GM12878 (cell line): ENCODE measurements around the gene SHF. TPM values are rescaled to one million over a fixed set of nuclear protein-coding genes. Genes with fewer than 3 reads are reported as not detected.

Experiments used
- CBX5 ChIP-seq: sonication (generic); IDR thresholded peaks from 2 replicates; pipeline ENCODE4 v1.6.1; 2016; ENCODE audit warnings: low read depth, moderate library complexity, mild to moderate bottlenecking, inconsistent platforms
- CHD4 ChIP-seq: fragments of 200-600 bp; sonication (generic); IDR thresholded peaks from 2 replicates; pipeline ENCODE4 v1.6.1; 2016; ENCODE audit warnings: mild to moderate bottlenecking
- CREM ChIP-seq: IDR thresholded peaks from 2 replicates; pipeline ENCODE4 v1.6.1; 2014; ENCODE audit warnings: antibody characterized with exemption, low read depth
- FOXK2 ChIP-seq: fragments of 450-650 bp; IDR thresholded peaks from 2 replicates; pipeline ENCODE4 v1.6.1; 2017; ENCODE audit warnings: mild to moderate bottlenecking, moderate library complexity
- KLF5 ChIP-seq: fragments of 450-650 bp; IDR thresholded peaks from 2 replicates; pipeline ENCODE4 v1.6.1; 2014; ENCODE audit warnings: mild to moderate bottlenecking; ENCODE audit not compliant: partially characterized antibody
- LARP7 ChIP-seq: fragments of 450-650 bp; IDR thresholded peaks from 2 replicates; pipeline ENCODE4 v1.6.1; 2017; ENCODE audit warnings: mild to moderate bottlenecking
- NFYB ChIP-seq: IDR thresholded peaks from 2 replicates; pipeline ENCODE4 v1.6.1; 2011; ENCODE audit warnings: low read depth, mild to moderate bottlenecking, low read length, improper control_type of control experiment, moderate library complexity; ENCODE audit not compliant: insufficient read depth
- NR2C1 ChIP-seq: fragments of 450-650 bp; IDR thresholded peaks from 2 replicates; pipeline ENCODE4 v1.6.1; 2017; ENCODE audit warnings: antibody characterized with exemption, mild to moderate bottlenecking, moderate library complexity
- RFX5 ChIP-seq: IDR thresholded peaks from 2 replicates; pipeline ENCODE4 v1.6.1; 2011; ENCODE audit warnings: low read depth, low read length, improper control_type of control experiment
- SIX5 ChIP-seq: IDR thresholded peaks from 2 replicates; pipeline ENCODE4 v1.6.1; 2011; ENCODE audit warnings: mild to moderate bottlenecking, low read depth, low read length, moderate library complexity; ENCODE audit not compliant: severe bottlenecking
- SP1 ChIP-seq: IDR thresholded peaks from one replicate; pipeline ENCODE4 v1.6.1; 2011; ENCODE audit warnings: low read depth, low read length
- SREBF2 ChIP-seq: IDR thresholded peaks from 2 replicates; pipeline ENCODE4 v1.6.1; 2012; ENCODE audit warnings: mild to moderate bottlenecking, low read length
- STAT1 ChIP-seq: fragments of 450-650 bp; conservative IDR thresholded peaks from 2 replicates; pipeline ENCODE4 v1.6.1; 2014; ENCODE audit warnings: antibody characterized with exemption, mild to moderate bottlenecking
- TCF7 ChIP-seq: IDR thresholded peaks from 2 replicates; pipeline ENCODE4 v1.6.1; 2014; ENCODE audit warnings: antibody characterized with exemption, borderline replicate concordance
- YBX1 ChIP-seq: fragments of 450-650 bp; IDR thresholded peaks from 2 replicates; pipeline ENCODE4 v1.6.1; 2016; ENCODE audit warnings: antibody characterized with exemption
- polyA plus RNA-seq, 11 experiments: library from polyadenylated mRNA; depleted of rRNA in 4 of 11; unstranded in 6 of 11; stranded (reverse) in 5 of 11; fragments of >200 nt; fragmentation: Nextera tagmentation in 4 of 11; fragmentation: Illumina TruSeq in 1 of 11; extraction: Ambion mirVana in 4 of 11; extraction: Trizol in 1 of 11; gene quantifications; 1 replicate in 1 of 11; 2 replicates in 10 of 11; pipeline versions ENCODE4 v1.2.1 to v1.2.3, GENCODE V29; 2011 to 2016; ENCODE audit warnings: inconsistent platforms in 2 of 11, missing spikeins in 2 of 11, low read depth in 1 of 11
- total RNA-seq, 4 experiments: library from RNA; depleted of rRNA in 3 of 4; stranded (reverse); fragments of >200 nt in 3 of 4; fragmentation: Illumina TruSeq in 1 of 4; extraction: Trizol in 1 of 4; gene quantifications; 2 replicates each; pipeline versions ENCODE4 v1.2.1 to v1.2.3, GENCODE V29; 2013 to 2021
- TF ChIP-seq, protein P1 (sequence below): fragments of 450-650 bp; IDR thresholded peaks from 2 replicates; pipeline ENCODE4 v1.6.1; 2017; ENCODE audit warnings: low read depth, mild to moderate bottlenecking, moderate library complexity
- TF ChIP-seq, protein P2 (sequence below): IDR thresholded peaks from 2 replicates; pipeline ENCODE4 v1.6.1; 2012; ENCODE audit warnings: low read length, inconsistent platforms
- TF ChIP-seq, protein P3 (sequence below): IDR thresholded peaks from 2 replicates; pipeline ENCODE4 v1.6.1; 2011; ENCODE audit warnings: low read depth, low read length, improper control_type of control experiment, borderline replicate concordance
- TF ChIP-seq, protein P4 (sequence below): fragments of 450-650 bp; IDR thresholded peaks from 2 replicates; pipeline ENCODE4 v1.6.1; 2017; ENCODE audit warnings: mild to moderate bottlenecking
- TF ChIP-seq, protein P5 (sequence below): IDR thresholded peaks from 2 replicates; pipeline ENCODE4 v1.6.1; 2012; ENCODE audit warnings: mild to moderate bottlenecking, low read depth, low read length

The SHF gene
- total and polyA plus RNA-seq, 10 of the 15 experiments (the other 5 are each of a cell fraction or from before 2014, with no cell fraction given): 0.04 to 5.7 (median 1.0) TPM; not detected in 1

DNA sequence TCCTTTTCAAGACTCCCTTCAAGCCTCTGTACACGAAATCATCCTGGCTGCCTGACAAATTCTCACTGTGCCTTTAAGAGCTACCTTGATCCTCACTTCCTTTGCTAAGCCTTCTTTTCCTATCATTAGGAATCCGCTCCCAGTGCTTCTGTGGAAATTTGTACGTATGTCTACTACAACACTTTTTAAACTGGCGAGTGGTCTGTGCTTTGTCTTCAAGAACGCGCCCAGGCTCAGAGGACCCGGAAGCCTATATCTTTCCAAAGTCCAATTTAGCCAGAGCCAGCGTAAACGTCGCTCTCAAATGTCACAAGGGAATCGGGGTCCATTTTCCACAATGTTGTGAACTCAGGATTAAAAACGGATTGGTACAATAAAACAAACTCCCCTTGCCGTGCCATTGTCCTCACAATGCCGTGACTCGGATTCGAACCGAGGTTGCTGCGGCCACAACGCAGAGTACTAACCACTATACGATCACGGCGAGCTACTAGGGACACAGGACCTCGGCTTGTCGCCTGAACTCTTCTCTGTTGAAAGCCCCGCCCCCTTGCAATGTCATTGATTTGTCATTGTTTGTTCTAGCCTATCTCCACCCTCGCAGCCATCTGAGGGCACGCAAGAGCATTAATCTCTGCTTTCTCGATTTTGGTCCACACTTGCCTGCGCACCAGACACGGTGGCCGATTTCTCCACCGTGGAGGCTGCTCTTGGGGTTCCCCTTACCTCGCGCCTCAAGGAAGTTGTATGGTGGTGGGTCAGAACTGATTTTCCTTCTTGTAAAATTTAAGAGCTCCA, 12.4 kb upstream of the SHF start (continued):
- TF ChIP-seq SIX5 (no peak), YBX1 (no peak), SP1 (peak; percentile 83), NFYB (no peak), CBX5 (no peak; the same call in 1 of the 2 replicates), TCF7 (no peak), FOXK2 (peak; percentile 57; the same call in 1 of the 2 replicates), CHD4 (no peak), RFX5 (0 out of 2 replicates have a peak, but pooled peaks have one; percentile 33), NR2C1 (no peak), CREM (peak; percentile 88), KLF5 (peak; percentile 86), LARP7 (peak; percentile 55; the same call in 1 of the 2 replicates), STAT1 (0 out of 2 replicates have a peak, but pooled peaks have one; percentile 47), SREBF2 (peak; percentile 97)
- TF ChIP-seq, protein P1, sequence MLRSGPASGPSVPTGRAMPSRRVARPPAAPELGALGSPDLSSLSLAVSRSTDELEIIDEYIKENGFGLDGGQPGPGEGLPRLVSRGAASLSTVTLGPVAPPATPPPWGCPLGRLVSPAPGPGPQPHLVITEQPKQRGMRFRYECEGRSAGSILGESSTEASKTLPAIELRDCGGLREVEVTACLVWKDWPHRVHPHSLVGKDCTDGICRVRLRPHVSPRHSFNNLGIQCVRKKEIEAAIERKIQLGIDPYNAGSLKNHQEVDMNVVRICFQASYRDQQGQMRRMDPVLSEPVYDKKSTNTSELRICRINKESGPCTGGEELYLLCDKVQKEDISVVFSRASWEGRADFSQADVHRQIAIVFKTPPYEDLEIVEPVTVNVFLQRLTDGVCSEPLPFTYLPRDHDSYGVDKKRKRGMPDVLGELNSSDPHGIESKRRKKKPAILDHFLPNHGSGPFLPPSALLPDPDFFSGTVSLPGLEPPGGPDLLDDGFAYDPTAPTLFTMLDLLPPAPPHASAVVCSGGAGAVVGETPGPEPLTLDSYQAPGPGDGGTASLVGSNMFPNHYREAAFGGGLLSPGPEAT: peak; percentile 73
- TF ChIP-seq, protein P2, sequence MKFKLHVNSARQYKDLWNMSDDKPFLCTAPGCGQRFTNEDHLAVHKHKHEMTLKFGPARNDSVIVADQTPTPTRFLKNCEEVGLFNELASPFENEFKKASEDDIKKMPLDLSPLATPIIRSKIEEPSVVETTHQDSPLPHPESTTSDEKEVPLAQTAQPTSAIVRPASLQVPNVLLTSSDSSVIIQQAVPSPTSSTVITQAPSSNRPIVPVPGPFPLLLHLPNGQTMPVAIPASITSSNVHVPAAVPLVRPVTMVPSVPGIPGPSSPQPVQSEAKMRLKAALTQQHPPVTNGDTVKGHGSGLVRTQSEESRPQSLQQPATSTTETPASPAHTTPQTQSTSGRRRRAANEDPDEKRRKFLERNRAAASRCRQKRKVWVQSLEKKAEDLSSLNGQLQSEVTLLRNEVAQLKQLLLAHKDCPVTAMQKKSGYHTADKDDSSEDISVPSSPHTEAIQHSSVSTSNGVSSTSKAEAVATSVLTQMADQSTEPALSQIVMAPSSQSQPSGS: peak; percentile 62; the same call in 1 of the 2 replicates
- TF ChIP-seq, protein P3, sequence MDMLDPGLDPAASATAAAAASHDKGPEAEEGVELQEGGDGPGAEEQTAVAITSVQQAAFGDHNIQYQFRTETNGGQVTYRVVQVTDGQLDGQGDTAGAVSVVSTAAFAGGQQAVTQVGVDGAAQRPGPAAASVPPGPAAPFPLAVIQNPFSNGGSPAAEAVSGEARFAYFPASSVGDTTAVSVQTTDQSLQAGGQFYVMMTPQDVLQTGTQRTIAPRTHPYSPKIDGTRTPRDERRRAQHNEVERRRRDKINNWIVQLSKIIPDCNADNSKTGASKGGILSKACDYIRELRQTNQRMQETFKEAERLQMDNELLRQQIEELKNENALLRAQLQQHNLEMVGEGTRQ: no peak
- TF ChIP-seq, protein P4, sequence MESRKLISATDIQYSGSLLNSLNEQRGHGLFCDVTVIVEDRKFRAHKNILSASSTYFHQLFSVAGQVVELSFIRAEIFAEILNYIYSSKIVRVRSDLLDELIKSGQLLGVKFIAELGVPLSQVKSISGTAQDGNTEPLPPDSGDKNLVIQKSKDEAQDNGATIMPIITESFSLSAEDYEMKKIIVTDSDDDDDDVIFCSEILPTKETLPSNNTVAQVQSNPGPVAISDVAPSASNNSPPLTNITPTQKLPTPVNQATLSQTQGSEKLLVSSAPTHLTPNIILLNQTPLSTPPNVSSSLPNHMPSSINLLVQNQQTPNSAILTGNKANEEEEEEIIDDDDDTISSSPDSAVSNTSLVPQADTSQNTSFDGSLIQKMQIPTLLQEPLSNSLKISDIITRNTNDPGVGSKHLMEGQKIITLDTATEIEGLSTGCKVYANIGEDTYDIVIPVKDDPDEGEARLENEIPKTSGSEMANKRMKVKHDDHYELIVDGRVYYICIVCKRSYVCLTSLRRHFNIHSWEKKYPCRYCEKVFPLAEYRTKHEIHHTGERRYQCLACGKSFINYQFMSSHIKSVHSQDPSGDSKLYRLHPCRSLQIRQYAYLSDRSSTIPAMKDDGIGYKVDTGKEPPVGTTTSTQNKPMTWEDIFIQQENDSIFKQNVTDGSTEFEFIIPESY: no peak
- TF ChIP-seq, protein P5, sequence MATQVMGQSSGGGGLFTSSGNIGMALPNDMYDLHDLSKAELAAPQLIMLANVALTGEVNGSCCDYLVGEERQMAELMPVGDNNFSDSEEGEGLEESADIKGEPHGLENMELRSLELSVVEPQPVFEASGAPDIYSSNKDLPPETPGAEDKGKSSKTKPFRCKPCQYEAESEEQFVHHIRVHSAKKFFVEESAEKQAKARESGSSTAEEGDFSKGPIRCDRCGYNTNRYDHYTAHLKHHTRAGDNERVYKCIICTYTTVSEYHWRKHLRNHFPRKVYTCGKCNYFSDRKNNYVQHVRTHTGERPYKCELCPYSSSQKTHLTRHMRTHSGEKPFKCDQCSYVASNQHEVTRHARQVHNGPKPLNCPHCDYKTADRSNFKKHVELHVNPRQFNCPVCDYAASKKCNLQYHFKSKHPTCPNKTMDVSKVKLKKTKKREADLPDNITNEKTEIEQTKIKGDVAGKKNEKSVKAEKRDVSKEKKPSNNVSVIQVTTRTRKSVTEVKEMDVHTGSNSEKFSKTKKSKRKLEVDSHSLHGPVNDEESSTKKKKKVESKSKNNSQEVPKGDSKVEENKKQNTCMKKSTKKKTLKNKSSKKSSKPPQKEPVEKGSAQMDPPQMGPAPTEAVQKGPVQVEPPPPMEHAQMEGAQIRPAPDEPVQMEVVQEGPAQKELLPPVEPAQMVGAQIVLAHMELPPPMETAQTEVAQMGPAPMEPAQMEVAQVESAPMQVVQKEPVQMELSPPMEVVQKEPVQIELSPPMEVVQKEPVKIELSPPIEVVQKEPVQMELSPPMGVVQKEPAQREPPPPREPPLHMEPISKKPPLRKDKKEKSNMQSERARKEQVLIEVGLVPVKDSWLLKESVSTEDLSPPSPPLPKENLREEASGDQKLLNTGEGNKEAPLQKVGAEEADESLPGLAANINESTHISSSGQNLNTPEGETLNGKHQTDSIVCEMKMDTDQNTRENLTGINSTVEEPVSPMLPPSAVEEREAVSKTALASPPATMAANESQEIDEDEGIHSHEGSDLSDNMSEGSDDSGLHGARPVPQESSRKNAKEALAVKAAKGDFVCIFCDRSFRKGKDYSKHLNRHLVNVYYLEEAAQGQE: no peak
